OCI-LY7 (cell line): ENCODE data around the gene IL17RD.

Experiments
- CTCF ChIP-seq: fragments of 200-600 bp; sonication (generic); conservative IDR thresholded peaks from 2 replicates; pipeline ENCODE4 v1.5.1; 2014; ENCODE audit warnings: mild to moderate bottlenecking, antibody characterized with exemption, low read length, moderate library complexity, mixed read lengths
- EZH2phosphoT487 ChIP-seq: fragments of 200-600 bp; sonication (generic); IDR thresholded peaks from 2 replicates; pipeline ENCODE4 v1.6.1; 2018; ENCODE audit warnings: low read depth, borderline replicate concordance, mild to moderate bottlenecking, mixed run types, antibody characterized with exemption, low read length, moderate library complexity, mixed read lengths

DNA sequence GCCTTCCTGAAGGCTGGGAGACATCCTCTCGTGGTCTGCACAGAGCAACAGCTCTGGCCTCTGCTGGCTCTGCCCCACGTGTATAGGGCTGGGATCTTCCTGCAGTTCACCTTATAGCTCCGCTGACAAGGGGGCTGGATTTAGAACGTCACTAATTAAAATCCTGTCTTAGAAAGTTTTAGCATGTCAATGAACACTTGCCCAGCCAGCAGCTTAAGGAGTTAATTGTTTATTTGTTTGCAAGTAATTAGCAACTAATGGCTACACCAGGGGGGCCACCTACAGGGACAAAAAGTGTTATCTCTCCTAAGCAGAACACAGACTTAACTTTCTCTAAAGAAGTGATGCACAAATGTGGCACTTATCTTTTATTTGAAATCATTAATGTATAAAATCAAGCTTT, 34.7 kb upstream of the IL17RD start, which contains the start of gene HESX1:
- TF ChIP-seq CTCF, result no peak
- no peak for TF ChIP-seq EZH2phosphoT487
